ENCODE measurements around the gene AHDC1. TPM values are rescaled to one million over a fixed set of nuclear protein-coding genes. Genes with fewer than 3 reads are reported as not detected.

Gene AHDC1
- total RNA-seq, 1 donor from 2014 or later, result 15.4 TPM

DNA sequence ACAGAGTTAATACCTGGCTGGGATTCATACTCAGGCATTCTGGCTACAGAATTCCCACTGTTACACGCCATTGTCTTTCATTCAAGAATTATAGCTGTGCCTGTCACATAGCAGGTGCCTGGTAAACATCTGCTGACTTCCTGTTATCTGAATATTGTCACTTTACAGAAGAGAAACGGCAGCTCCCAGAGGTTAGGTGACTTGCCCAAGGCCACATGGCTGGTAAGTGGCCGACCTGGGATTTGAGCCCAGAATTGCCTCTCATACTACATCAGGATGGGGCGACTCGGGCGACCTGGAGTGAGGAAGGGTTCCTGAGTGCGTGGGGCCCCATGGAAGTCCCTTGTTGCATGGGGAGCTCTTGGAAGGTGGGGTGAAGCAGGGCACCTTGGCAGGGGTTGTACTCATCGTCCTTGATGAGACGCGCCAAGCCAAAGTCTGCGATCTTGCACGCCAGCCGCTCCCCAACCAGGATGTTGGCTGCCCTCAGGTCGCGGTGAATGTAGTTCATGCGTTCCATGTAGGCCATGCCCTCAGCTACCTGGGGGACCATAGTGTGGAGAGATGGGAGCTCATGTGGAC lies 10.2 kb upstream of the AHDC1 start:
- no peak for DNase-seq (ENCODE audit: low read depth)

DNA sequence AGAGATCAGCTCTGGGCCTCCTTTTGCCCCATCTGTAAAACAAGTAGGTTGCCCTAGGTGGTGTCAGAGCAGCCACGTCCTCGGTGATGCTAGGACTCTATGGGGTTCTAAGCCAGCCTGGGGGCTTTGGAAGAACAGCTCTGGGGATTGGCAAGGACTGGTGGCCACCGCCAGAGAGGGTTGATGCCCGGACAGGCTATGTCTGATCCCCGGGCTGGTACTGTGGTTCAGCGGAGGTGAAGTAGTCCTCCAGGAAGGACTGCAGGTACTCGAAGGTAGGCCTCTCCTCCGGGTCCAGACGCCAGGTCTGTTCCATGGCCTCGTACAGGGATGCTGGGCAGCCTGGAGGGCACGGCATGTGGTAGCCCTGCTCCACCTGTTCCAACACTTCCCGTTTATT lies 8.8 kb upstream of the AHDC1 start:
- DNase-seq (ENCODE audit: low read depth), result no peak

DNA sequence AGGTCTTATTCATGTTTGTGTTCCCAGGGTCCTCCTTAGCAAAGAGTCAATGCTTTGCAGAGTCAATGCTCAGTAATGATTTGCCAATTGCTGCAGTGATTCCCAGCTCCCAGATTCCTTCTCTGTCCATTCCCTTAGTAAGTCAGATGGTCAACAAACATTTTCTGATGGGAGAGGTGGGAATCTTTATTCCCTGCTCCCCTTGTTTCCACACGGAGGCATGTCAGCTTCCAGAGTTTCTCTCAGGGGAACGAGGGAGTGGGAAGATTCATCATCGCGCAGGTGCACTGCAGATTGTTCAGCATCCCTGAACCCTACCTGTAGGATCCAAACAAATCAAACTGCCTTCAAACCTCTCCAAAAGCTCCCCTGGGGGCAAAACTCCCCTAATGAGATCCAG lies 7.5 kb upstream of the AHDC1 start:
- no peak for DNase-seq (ENCODE audit: low read depth)

DNA sequence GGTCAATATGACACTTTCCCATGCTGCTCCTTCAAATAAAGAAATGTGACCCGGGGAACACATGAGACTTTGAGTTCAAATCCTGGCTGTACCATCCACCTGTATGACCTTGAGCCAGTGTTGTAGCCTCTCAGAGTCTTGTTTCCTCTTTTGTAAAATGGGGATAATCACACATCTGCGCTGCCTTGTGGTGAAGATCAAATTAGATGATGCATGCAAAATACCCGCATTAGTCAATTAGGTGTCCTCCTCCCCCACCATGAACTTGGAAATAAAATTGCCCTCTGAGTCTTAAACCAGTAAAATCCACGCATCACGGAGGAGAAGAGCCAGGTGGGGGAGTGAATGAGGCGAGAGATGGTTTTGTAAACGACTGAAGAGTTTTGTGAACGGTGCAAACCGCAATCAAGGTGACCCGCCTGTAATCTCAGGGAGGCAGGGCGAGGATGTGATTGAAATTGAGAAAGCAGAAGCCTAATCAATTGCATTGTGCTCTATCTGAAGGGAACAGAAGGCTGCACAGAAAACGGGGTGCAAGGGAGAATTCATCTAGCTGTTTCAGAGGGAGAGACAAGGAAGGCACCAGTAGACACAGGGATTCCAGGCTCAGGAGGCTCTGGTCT lies 5.8 kb upstream of the AHDC1 start:
- DNase-seq (ENCODE audit: low read depth), result no peak

DNA sequence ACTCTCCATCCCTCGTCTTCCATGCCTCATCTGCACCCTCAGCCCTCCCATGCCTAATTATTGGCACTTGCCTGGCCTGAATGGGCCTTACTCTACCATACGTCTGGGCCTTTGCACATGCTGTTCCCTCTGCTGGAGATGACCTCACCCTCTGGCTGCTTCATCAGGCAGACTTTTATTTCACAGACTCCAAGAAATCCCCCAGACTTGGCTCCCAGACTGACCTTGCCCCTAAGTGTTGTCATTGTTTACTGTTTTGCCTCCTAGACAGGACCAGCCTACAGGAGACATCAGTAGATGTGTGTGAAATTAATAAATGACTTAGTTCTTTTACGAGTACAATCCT lies 5.2 kb upstream of the AHDC1 start:
- no peak for DNase-seq (ENCODE audit: low read depth)

GRCh38 chr1:27607239-27607804 lies 3.4 kb upstream of the AHDC1 start:
- no peak for DNase-seq (ENCODE audit: low read depth)

GRCh38 chr1:27606708-27607238 lies 2.8 kb upstream of the AHDC1 start:
- no peak for DNase-seq (ENCODE audit: low read depth)

GRCh38 chr1:27605796-27606707 lies 2.1 kb upstream of the AHDC1 start:
- no peak for DNase-seq (ENCODE audit: low read depth)

GRCh38 chr1:27605300-27605766 lies 1.4 kb upstream of the AHDC1 start:
- no peak for DNase-seq (ENCODE audit: low read depth)

DNA sequence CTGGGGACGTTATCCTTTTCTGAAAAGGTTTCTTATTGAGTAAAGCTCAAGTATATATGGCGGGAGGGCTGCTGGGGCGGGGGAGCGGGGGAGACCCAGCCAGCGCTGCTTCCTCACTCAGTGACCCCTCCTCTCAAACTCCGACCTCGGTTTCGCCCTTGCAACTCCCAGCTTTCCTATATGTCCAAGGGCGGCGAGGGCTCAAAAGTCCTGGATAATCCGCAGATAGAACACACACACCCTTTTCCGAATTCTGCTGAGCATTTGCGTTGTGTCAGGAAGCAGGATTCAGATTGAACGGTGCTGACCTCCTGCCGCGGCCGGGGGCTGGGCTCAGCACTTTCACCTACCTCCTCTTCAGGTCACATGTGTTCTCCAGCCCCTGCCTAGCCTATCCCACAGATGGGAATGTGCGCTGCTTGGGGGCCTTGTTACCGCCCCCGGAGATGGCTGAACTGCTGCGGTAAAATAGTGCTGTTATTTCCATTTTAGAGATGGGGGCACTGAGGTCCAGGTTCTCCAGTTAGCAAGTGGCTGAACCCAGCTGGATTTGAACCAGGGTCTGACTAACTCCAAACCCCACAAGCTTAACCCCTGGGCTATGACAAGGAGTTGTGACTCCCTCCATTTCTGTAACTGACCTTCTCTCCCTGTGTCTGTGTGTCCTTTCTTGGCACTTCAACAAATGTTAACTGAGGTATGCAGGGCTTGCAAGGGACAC lies 795 bp upstream of the AHDC1 start:
- no peak for DNase-seq (ENCODE audit: low read depth)

GRCh38 chr1:27603309-27603680 lies 649 bp downstream of the AHDC1 start:
- DNase-seq (ENCODE audit: low read depth), result no peak

DNA sequence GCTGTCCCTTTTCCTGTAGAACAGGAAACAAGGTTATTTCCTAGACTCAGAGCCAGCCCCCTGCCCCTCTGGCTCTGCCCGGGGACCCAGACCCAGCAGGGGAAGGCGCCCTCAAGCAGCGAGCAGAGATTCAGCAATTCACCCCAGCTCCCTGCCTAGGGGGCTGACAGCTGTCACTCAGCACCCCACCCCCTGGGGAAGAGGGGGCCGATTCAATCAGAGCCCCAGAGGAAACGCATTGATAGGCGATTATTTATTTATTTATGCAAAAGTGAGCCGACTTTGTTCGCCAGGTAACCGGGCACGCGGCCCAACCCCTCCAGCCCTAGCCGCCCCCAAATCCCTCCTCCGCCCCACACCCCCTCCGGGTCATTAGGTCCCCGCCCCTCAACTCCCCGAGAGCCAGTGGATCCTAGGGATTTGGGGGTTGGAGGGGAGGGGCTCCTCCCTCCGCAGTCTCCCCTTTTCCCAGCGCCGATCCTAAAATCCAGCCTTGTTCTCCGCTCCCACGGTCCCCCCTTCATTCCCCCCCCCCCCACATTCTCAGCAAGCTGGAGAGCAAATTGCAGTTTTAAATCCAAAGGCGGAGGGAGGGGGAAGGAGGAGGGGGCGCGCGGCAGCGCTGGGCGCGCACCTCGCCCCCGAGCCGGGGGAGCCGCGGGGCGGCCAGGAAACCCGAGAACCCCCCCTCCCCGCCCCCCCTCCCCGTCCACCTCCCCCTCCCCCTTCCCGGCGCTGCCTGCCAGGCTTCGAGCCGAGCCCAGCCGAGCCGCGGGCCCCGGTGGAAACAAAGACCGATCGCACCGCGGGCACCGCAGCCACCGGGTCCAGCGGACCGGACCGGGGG lies 1.3 kb downstream of the AHDC1 start:
- no peak for DNase-seq (ENCODE audit: low read depth)

DNA sequence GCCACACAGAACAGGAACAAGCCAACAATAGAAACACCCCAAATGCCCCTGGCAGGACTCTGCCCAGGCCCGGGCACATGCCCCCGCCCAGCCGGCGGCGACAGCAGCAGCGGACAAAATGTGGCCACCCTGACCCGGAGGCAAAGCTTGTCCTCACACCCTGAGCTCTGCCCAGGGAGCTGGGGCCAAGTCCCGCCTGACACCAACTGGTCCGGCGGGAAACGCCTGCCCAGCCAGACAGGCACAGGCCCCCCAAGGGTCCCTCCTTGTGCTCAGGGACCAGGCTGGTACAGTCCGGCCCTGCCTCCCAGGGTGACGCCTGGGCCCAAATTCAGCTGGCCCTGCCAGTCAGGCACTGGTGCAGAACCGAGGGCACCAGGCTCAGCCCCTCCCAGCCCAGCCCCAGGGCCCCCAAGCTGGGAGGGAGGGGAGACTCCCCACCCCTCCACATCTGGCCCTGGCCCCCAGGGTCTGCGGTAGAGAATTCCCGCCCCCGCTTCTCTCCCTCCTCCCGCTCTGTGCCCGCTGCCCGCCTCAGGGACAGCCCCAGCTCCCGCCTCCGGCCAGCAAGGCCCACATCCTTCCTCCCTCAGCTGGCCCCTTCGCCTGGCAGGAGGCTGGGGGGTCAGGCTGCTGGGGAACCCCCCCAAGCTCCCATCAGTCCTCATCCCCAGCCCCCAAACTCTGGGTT lies 2.0 kb downstream of the AHDC1 start:
- DNase-seq (ENCODE audit: low read depth), result no peak

- DNase-seq (ENCODE audit: low read depth), result no peak
Observed at GRCh38 chr1:27601321-27601770, 2.6 kb downstream of the AHDC1 start.

DNA sequence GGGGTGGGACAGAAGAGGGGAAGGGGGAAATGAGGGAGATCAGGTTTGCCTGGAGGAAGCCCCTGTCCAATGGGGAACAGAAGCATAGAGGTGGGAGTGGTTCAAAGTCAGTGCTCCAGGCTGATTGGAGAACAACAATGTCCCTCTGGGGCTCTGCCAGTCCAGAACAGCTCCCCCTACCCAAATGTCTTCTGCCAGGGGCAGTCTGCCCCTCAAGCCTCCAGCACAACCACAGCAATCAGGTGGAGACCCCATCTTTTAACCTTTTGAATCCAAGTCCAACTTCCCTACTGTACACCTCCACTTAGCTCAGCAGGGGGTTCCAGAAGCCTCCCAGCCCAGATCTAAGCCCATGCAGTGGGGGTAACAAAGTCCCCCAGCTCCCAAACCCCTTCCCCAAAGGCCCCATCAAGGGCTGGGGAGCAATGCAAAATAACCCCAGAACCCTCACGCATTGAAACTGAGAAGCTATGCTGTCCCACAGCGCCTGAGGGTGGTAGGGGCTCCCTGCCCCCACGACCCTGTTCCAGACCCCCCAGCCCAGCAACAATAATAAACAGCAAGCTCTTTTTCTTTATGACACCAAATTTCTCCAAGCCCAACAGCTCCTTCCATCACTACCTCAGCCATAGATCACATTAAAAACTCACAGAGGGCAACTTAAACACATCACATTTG lies 3.3 kb downstream of the AHDC1 start:
- DNase-seq (ENCODE audit: low read depth), result no peak

DNA sequence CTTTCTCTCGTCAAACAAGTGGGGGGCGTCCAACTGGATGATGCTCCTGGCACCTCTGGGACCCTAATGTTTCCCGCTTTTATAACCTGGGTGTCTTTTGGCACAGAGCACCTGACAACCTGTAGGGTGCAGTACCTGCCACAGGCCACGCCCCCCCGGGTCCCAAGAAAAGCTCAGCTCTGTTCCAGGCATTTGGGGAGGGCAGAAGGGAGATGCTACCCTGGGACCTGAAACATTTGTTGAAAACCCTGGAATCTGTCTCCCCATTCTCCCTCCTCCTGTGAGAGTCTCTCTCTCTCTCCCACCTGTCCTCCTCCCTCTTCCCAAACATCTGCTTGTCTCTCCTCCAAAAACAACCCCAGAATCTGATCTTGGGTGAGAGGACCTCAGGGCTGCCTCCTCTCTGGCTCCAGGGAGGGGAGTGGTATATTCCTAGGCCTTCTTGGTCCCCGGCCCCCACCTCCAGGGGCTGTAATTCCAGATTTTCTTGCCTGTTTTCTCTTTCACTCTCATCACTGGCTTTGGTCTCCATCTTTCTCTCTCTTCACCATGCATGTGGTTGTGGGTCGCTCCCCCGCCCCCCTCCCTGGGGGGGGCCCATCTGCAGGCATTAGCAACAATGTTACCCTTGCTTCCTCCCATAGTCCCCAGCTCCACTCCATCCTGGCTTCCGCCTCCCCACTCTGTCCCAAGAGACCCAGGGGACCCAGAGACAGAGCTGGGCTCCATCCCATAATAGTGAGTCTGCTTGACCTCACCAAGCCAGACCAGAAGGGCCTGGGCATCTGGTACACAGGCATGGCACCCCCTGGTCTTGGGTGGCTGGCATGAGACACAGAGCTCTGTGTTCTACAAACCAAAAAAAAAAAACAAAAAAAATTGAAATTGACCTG lies 4.1 kb downstream of the AHDC1 start:
- DNase-seq (ENCODE audit: low read depth), result no peak

DNA sequence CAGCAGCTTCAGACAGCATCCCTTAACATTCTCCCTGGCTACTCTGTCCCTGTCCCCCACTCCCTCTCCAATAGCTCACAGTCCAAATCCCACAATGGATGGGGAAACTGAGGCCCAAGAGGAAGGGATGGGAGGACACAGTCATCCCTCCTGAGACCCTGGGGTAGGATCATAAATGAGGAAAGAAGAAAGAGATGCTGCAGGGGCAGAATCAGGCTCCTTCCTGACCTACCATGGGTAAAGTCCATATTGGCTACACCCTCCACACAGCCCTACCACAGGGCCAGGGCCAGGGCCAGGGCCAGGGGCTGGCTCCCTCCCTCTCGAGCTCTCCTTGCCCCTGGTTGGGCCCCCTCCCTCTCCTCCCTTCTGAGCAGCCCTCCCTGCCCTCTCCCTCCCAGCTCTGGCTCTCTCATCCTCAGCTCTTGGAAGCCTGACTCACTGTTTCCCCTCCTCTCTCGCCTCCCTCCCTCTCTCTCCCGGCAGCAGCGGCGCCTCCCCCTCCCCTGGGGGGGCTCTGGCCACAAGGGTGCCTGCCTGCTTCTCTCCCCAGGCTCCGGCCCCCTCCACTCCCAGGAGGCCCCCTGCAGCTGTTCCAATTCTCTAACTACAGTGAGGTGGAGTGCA lies 4.9 kb downstream of the AHDC1 start:
- peak; percentile 52 for DNase-seq (ENCODE audit: low read depth)

- DNase-seq (ENCODE audit: low read depth), result no peak
Observed at GRCh38 chr1:27598295-27598687, 5.7 kb downstream of the AHDC1 start.

Data from renal cortical epithelial cell (primary cell).